Endothelial cell of umbilical vein (primary cell): ENCODE measurements around the gene NBPF9. TPM values are rescaled to one million over a fixed set of nuclear protein-coding genes. Genes with fewer than 3 reads are reported as not detected.
"Not testable (repeated sequence)": the region's sequence is repeated elsewhere in the genome, so short reads cannot be mapped to it uniquely, and the experiment has no call there.

Source experiments
- BruUV-seq: library from RNA; stranded (reverse); fragments of 400-500 nt; replicated peaks from 2 replicates; lab custom pipeline; 2021; lab: Mats Ljungman, UMichigan
- CTCF ChIA-PET: fragments of 300-600, 350-600 bp; sonication (Branson Sonifier 250); formaldehyde crosslinking; loops from one replicate; lab custom pipeline; 2021; ENCODE audit warnings: antibody characterized with exemption, inconsistent platforms; lab: Charles Lee
- POLR2A ChIA-PET: fragments of 300-600, 350-600 bp; sonication (Branson Sonifier 250); formaldehyde crosslinking; loops from one replicate; lab custom pipeline; 2021; ENCODE audit warnings: antibody characterized with exemption, inconsistent platforms; lab: Charles Lee
- DNase-seq: peaks from one replicate; pipeline ENCODE4 v3.0.0-alpha.2; 2011; ENCODE audit warnings: low read depth, low spot score
- FAIRE-seq: peaks from 2 replicates; lab custom pipeline; 2011; peaks lifted over from hg19 to GRCh38; lab: Jason Lieb, UNC
- H2AFZ ChIP-seq: 2 replicates; pipeline ENCODE4 v1.6.0; 2012; ENCODE audit warnings: low read depth, low read length, control low read depth, inconsistent platforms
- H3K27ac ChIP-seq: 2 replicates; pipeline ENCODE4 v1.5.1; 2011; ENCODE audit warnings: low read depth, mild to moderate bottlenecking, control low read depth, low read length, moderate library complexity; ENCODE audit not compliant: insufficient read depth
- H3K27me3 ChIP-seq, 2 experiments: 2 replicates each; pipeline versions ENCODE4 v1.6.0 to v1.6.1; 2011; ENCODE audit warnings: low read length in 2 of 2, mixed read lengths in 1 of 2; ENCODE audit not compliant: control insufficient read depth in 2 of 2, insufficient read depth in 2 of 2
- H3K36me3 ChIP-seq, 2 experiments: 2 replicates in 1 of 2; 3 replicates in 1 of 2; pipeline ENCODE4 v1.5.1; 2011; ENCODE audit warnings: low read length in 2 of 2, mild to moderate bottlenecking in 1 of 2, moderate library complexity in 1 of 2; ENCODE audit not compliant: control insufficient read depth in 2 of 2, insufficient read depth in 2 of 2; ENCODE audit errors: extremely low read depth in 1 of 2
- H3K4me1 ChIP-seq: 3 replicates; pipeline ENCODE4 v1.5.1; 2011; ENCODE audit warnings: mild to moderate bottlenecking, low read length; ENCODE audit not compliant: control insufficient read depth, insufficient read depth; ENCODE audit errors: extremely low read depth
- H3K4me2 ChIP-seq: 2 replicates; pipeline ENCODE4 v1.6.1; 2011; ENCODE audit warnings: low read length, control low read depth, mixed read lengths; ENCODE audit not compliant: insufficient read depth
- H3K4me3 ChIP-seq, 3 experiments: fragments of 200-600 bp in 1 of 3; sonication (generic), shearing (Covaris generic) in 1 of 3; replicated peaks in 1 of 3; 2 replicates each; pipeline ENCODE4 v1.5.1; 2011 to 2016; ENCODE audit warnings: control low read depth in 3 of 3, low read length in 3 of 3, mild to moderate bottlenecking in 2 of 3, inconsistent platforms in 1 of 3, low read depth in 1 of 3, moderate library complexity in 1 of 3; ENCODE audit not compliant: insufficient read depth in 1 of 3
- H3K79me2 ChIP-seq: 2 replicates; pipeline ENCODE4 v1.6.0; 2012; ENCODE audit warnings: low read length, inconsistent platforms; ENCODE audit not compliant: control insufficient read depth, insufficient read depth
- H3K9ac ChIP-seq: replicated peaks from 2 replicates; pipeline ENCODE3; 2011; ENCODE audit warnings: low read length, control low read depth; ENCODE audit not compliant: insufficient read depth; ENCODE audit errors: extremely low read depth
- H3K9me1 ChIP-seq: replicated peaks from 3 replicates; pipeline ENCODE4 v1.6.0; 2011; ENCODE audit warnings: mild to moderate bottlenecking, low read length; ENCODE audit not compliant: control insufficient read depth, insufficient read depth; ENCODE audit errors: extremely low read depth
- H3K9me3 ChIP-seq: replicated peaks from 2 replicates; pipeline ENCODE4 v1.5.1; 2012; ENCODE audit warnings: low read length, inconsistent platforms; ENCODE audit not compliant: control insufficient read depth, insufficient read depth
- H4K20me1 ChIP-seq: replicated peaks from 2 replicates; pipeline ENCODE3; 2011; ENCODE audit warnings: mild to moderate bottlenecking, low read length; ENCODE audit not compliant: control insufficient read depth, insufficient read depth; ENCODE audit errors: extremely low read depth
- dilution Hi-C: fragments of 300-500 bp; cut with MboI; formaldehyde crosslinking; loops from one replicate; pipeline ENCODE4 v1.15.0; 2019; ENCODE audit warnings: low sequenced_read_pairs; ENCODE audit not compliant: extremely low pct_ligation_motif_present
- intact Hi-C: fragments of 100-400 bp; cut with micrococcal nuclease; formaldehyde crosslinking; loops from one replicate; pipeline ENCODE4 v1.10.0; 2022
- polyA plus RNA-seq, 4 experiments: library from polyadenylated mRNA; depleted of rRNA in 3 of 4; stranded (reverse) in 3 of 4; unstranded in 1 of 4; fragments of >200 nt; gene quantifications; 2 replicates each; pipeline versions ENCODE4 v1.2.1 to v1.2.3, GENCODE V29; 2011 to 2012; ENCODE audit warnings: missing spikeins in 1 of 4
- total RNA-seq: library from RNA; stranded (reverse); gene quantifications from 2 replicates; pipeline ENCODE4 v1.2.3, GENCODE V29; 2021

The NBPF9 gene
- total and polyA plus RNA-seq, 2 donors (not counting 3 experiments of a cell fraction or from before 2014, with no cell fraction given) = 16.2 to 27.1 TPM

- H3K9ac ChIP-seq, intact Hi-C loops, H3K27me3 ChIP-seq, H3K36me3 ChIP-seq, dilution Hi-C loops, H3K9me1 ChIP-seq, H4K20me1 ChIP-seq, H3K4me3 ChIP-seq, POLR2A ChIA-PET, H3K9me3 ChIP-seq, H2AFZ ChIP-seq, H3K27ac ChIP-seq, H3K4me1 ChIP-seq, BruUV-seq, H3K4me2 ChIP-seq, DNase-seq, CTCF ChIA-PET, H3K79me2 ChIP-seq, FAIRE-seq: not testable (repeated sequence)
Measured at GRCh38 chr1:149033916-149034315, 69.4 kb downstream of the NBPF9 start.

DNA sequence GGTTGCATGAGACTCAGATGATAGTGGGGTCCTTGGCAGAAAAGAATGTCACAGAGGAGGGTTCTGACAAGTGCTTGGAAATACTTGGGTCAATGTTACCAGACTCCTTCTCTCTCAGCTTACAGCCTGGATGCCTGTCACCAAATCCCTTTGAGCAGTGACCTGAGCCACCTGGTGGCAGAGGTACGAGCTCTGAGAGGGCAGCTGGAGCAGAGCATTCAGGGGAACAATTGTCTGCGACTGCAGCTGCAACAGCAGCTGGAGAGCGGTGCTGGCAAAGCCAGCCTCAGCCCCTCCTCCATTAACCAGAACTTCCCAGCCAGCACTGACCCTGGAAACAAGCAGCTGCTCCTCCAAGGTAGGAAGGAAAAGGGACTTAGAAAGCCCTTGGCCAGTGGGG lies 79.0 kb downstream of the NBPF9 start:
- BruUV-seq, H3K36me3 ChIP-seq, dilution Hi-C loops, DNase-seq, H3K4me2 ChIP-seq, H3K4me3 ChIP-seq, CTCF ChIA-PET, H3K27me3 ChIP-seq, H3K79me2 ChIP-seq, H3K9me3 ChIP-seq, intact Hi-C loops, H4K20me1 ChIP-seq, H3K9ac ChIP-seq, H3K27ac ChIP-seq, H2AFZ ChIP-seq, POLR2A ChIA-PET, FAIRE-seq, H3K9me1 ChIP-seq, H3K4me1 ChIP-seq: not testable (repeated sequence)

- H2AFZ ChIP-seq, H3K9me3 ChIP-seq, H4K20me1 ChIP-seq, H3K4me1 ChIP-seq, CTCF ChIA-PET, intact Hi-C loops, DNase-seq, dilution Hi-C loops, H3K27ac ChIP-seq, H3K36me3 ChIP-seq, FAIRE-seq, H3K4me3 ChIP-seq, POLR2A ChIA-PET, H3K9me1 ChIP-seq, H3K9ac ChIP-seq, H3K27me3 ChIP-seq, H3K4me2 ChIP-seq, BruUV-seq, H3K79me2 ChIP-seq: not testable (repeated sequence)
Measured at GRCh38 chr1:149018577-149018976, 84.8 kb downstream of the NBPF9 start.

DNA sequence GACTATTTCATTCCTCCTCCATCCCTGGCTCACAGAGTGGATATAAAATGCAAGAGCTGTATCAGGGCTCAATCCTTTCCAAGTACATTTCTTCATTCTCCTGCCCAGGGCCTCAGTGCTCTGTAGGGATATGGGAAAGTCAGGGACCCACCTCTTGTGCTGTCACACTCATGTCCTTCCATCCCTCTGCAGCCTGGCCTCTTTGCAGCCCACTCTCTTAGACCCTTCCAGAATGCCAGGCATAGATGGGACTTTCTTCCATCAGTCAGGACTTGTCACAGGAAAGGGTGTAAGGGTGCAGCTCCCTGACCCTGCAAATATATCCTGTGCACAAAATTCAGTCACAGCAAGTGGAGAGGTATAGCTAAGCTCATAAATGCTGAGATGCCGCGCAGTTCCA lies 86.7 kb downstream of the NBPF9 start:
- POLR2A ChIA-PET, DNase-seq, FAIRE-seq, H3K4me1 ChIP-seq, BruUV-seq, H3K4me3 ChIP-seq, H2AFZ ChIP-seq, H3K9me1 ChIP-seq, intact Hi-C loops, H3K9me3 ChIP-seq, H3K36me3 ChIP-seq, H3K4me2 ChIP-seq, CTCF ChIA-PET, H4K20me1 ChIP-seq, dilution Hi-C loops, H3K79me2 ChIP-seq, H3K27ac ChIP-seq, H3K27me3 ChIP-seq, H3K9ac ChIP-seq: not testable (repeated sequence)
